Loucy (cell line): ENCODE results near the gene FRMD4A.

ENCODE experiments used
- H2AFZ ChIP-seq: fragments of 200-600 bp; sonication (generic); 2 replicates; pipeline ENCODE4 v1.6.0; 2016; ENCODE audit warnings: antibody characterized with exemption, mild to moderate bottlenecking, low read length, moderate library complexity
- H3F3A ChIP-seq: fragments of 200-600 bp; 2 replicates; pipeline ENCODE4 v1.6.0; 2016; ENCODE audit warnings: antibody characterized with exemption, low read depth, mild to moderate bottlenecking
- H3K27me3 ChIP-seq: fragments of 200-600 bp; sonication (generic); 2 replicates; pipeline ENCODE4 v1.6.1; 2014; ENCODE audit warnings: low read length, mild to moderate bottlenecking; ENCODE audit not compliant: insufficient read depth, poor library complexity, severe bottlenecking
- H3K36me3 ChIP-seq: fragments of 200-600 bp; sonication (generic); 2 replicates; pipeline ENCODE4 v1.6.1; 2016; ENCODE audit warnings: low read length; ENCODE audit not compliant: insufficient read depth
- H3K4me1 ChIP-seq: fragments of 200-600 bp; sonication (generic); 2 replicates; pipeline ENCODE4 v1.5.1; 2014; ENCODE audit warnings: low read length, mild to moderate bottlenecking; ENCODE audit not compliant: insufficient read depth, poor library complexity, severe bottlenecking
- H3K4me2 ChIP-seq: fragments of 200-600 bp; sonication (generic); 2 replicates; pipeline ENCODE4 v1.6.0; 2014; ENCODE audit warnings: antibody characterized with exemption, low read length, low read depth, mild to moderate bottlenecking; ENCODE audit not compliant: poor library complexity, severe bottlenecking
- H3K4me3 ChIP-seq: fragments of 200-600 bp; sonication (generic); 2 replicates; pipeline ENCODE4 v1.5.1; 2014; ENCODE audit warnings: low read length, mild to moderate bottlenecking, mixed read lengths; ENCODE audit not compliant: poor library complexity, severe bottlenecking
- H3K79me2 ChIP-seq: fragments of 200-600 bp; sonication (generic); 2 replicates; pipeline ENCODE4 v1.6.1; 2014; ENCODE audit warnings: low read length; ENCODE audit not compliant: insufficient read depth
- H3K9ac ChIP-seq: fragments of 200-600 bp; sonication (generic); 2 replicates; pipeline ENCODE4 v1.6.0; 2014; ENCODE audit warnings: mild to moderate bottlenecking, low read depth, low read length, moderate library complexity; ENCODE audit not compliant: poor library complexity, severe bottlenecking
- H3K9me2 ChIP-seq: fragments of 200-600 bp; sonication (generic); replicated peaks from 2 replicates; pipeline ENCODE4 v1.6.1; 2016; ENCODE audit warnings: low read depth, low read length, mixed read lengths
- H3K9me3 ChIP-seq: fragments of 200-600 bp; sonication (generic); 2 replicates; pipeline ENCODE4 v1.6.1; 2014; ENCODE audit warnings: mild to moderate bottlenecking, antibody characterized with exemption, low read length, low read depth; ENCODE audit not compliant: insufficient read depth
- H4K20me1 ChIP-seq: fragments of 200-600 bp; sonication (generic); 2 replicates; pipeline ENCODE4 v1.6.0; 2014; ENCODE audit warnings: antibody characterized with exemption, low read length, mild to moderate bottlenecking; ENCODE audit not compliant: insufficient read depth, poor library complexity, severe bottlenecking
- CTCF ChIP-seq: fragments of 200-600 bp; sonication (generic); conservative IDR thresholded peaks from 2 replicates; pipeline ENCODE4 v1.5.1; 2014; ENCODE audit warnings: mild to moderate bottlenecking, antibody characterized with exemption, low read length
- EZH2phosphoT487 ChIP-seq: fragments of 200-600 bp; IDR thresholded peaks from 2 replicates; pipeline ENCODE4 v1.6.1; 2018; ENCODE audit warnings: antibody characterized with exemption, mild to moderate bottlenecking, moderate library complexity, borderline replicate concordance

FRMD4A gene

DNA sequence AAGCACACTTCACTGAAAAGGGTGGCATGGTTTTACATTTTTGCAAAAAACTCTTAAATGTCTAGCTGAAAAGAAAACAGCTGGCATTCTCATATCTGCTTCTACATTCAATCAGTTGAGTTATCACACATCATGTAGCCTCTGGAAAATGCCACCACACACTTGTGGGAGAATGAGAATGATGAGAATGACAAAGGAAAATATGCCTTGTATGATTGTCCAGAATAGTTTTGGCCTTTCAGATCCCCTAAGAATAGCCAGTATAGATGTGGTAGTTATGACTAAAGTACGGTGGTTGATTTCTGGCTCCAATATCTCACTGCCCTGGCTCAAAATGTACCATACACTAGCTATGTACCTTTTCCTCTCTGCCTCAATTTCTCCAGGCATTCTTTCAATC is 30.2 kb upstream of the FRMD4A start:
- Histone ChIP-seq H3F3A (no peaks in the 10 kb centered on the region), H3K4me3 (no peak overlapping the region), H3K4me1 (no peaks in the 10 kb centered on the region), H2AFZ (no peak overlapping the region), H3K79me2 (no peaks in the 10 kb centered on the region), H3K9ac (no peak overlapping the region), H3K9me2 (no peaks in the 10 kb centered on the region), H3K9me3 (no peaks in the 10 kb centered on the region), H3K36me3 (no peaks in the 10 kb centered on the region), H4K20me1 (no peaks in the 10 kb centered on the region), H3K4me2 (no peak overlapping the region), H3K27me3 (no peaks in the 10 kb centered on the region)
- no peak for TF ChIP-seq CTCF
- TF ChIP-seq EZH2phosphoT487 = no peak

- Histone ChIP-seq H3K27me3 (no peaks in the 10 kb centered on the region), H3K9me3 (no peaks in the 10 kb centered on the region), H3K4me3 (no peak overlapping the region), H3K4me2 (no peak overlapping the region), H3K4me1 (no peaks in the 10 kb centered on the region), H3K79me2 (no peaks in the 10 kb centered on the region), H2AFZ (no peak overlapping the region), H3F3A (no peaks in the 10 kb centered on the region), H3K9me2 (no peaks in the 10 kb centered on the region), H4K20me1 (no peaks in the 10 kb centered on the region), H3K9ac (no peak overlapping the region), H3K36me3 (no peaks in the 10 kb centered on the region)
- TF ChIP-seq CTCF = no peak
- TF ChIP-seq EZH2phosphoT487 = no peak
These were observed 29.8 kb upstream of the FRMD4A start for GRCh38 chr10:14360515-14360914.

GRCh38 chr10:14358886-14359573 is 28.3 kb upstream of the FRMD4A start:
- Histone ChIP-seq H4K20me1 (no peaks in the 10 kb centered on the region), H3K9me2 (no peaks in the 10 kb centered on the region), H3K4me2 (no peak overlapping the region), H3K79me2 (no peaks in the 10 kb centered on the region), H3K27me3 (no peaks in the 10 kb centered on the region), H3K9me3 (no peaks in the 10 kb centered on the region), H3K4me1 (no peaks in the 10 kb centered on the region), H3F3A (no peaks in the 10 kb centered on the region), H3K4me3 (no peak overlapping the region), H2AFZ (no peak overlapping the region), H3K36me3 (no peaks in the 10 kb centered on the region), H3K9ac (no peak overlapping the region)
- TF ChIP-seq CTCF = no peak
- TF ChIP-seq EZH2phosphoT487 = no peak
